C4-2B (cell line): ENCODE measurements around the gene FGD5.
"Not testable (repeated sequence)": the region's sequence is repeated elsewhere in the genome, so short reads cannot be mapped to it uniquely, and the experiment has no call there.

Experiments
- H3K27ac ChIP-seq: fragments of 450-650 bp; 2 replicates; pipeline ENCODE4 v1.5.1; 2017
- ZFX ChIP-seq: fragments of 450-650 bp; IDR thresholded peaks from 2 replicates; pipeline ENCODE4 v1.6.1; 2017
- TF ChIP-seq, protein P1 (sequence below): fragments of 450-650 bp; conservative IDR thresholded peaks from 2 replicates; pipeline ENCODE4 v1.5.1; 2017; ENCODE audit warnings: mild to moderate bottlenecking

Gene FGD5

DNA sequence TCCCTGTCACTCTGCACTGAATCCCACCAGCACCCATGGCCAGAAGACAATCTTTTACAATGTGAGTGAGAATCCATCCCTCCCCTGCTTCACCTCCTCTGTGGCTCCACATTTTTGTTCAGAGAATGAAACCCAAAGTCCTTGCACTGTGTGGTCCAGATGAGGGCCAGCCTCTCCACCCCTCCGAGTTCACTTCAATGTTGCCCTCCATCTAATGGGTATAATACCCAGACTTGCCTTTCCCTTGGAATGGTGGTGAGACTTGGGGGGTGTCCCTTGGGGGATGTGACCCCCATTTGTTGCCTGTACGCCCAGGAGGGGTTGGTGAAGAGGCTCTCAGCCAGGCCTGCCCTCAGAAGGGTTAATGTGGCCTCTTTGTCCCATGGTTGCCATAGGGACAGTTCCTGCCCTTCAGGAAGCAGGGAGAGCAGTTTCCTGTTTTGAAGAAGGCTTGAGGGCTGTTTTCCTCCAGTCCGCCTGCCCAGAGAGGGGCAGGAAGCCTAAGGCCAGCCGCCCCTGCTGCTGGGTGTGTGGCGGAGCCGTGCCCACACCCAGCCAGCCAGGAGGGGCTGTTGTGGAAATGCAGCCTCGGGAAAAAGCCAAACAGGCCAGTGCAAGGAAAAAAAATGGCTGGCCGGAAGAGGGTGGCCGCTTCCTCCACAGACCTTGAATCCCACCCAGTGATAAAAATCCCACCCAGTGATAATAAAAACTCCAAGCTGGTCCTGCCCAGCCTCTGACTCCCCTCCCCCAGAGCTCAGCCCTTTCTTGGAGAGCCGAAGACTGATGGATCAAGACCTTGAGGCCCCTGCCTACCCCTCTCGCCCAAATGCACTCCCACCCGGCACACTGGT, 14.6 kb upstream of the FGD5 start:
- no peak overlapping the region for H3K27ac ChIP-seq
- TF ChIP-seq, protein P1, sequence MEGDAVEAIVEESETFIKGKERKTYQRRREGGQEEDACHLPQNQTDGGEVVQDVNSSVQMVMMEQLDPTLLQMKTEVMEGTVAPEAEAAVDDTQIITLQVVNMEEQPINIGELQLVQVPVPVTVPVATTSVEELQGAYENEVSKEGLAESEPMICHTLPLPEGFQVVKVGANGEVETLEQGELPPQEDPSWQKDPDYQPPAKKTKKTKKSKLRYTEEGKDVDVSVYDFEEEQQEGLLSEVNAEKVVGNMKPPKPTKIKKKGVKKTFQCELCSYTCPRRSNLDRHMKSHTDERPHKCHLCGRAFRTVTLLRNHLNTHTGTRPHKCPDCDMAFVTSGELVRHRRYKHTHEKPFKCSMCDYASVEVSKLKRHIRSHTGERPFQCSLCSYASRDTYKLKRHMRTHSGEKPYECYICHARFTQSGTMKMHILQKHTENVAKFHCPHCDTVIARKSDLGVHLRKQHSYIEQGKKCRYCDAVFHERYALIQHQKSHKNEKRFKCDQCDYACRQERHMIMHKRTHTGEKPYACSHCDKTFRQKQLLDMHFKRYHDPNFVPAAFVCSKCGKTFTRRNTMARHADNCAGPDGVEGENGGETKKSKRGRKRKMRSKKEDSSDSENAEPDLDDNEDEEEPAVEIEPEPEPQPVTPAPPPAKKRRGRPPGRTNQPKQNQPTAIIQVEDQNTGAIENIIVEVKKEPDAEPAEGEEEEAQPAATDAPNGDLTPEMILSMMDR, result no peak
- TF ChIP-seq ZFX, result no peak

DNA sequence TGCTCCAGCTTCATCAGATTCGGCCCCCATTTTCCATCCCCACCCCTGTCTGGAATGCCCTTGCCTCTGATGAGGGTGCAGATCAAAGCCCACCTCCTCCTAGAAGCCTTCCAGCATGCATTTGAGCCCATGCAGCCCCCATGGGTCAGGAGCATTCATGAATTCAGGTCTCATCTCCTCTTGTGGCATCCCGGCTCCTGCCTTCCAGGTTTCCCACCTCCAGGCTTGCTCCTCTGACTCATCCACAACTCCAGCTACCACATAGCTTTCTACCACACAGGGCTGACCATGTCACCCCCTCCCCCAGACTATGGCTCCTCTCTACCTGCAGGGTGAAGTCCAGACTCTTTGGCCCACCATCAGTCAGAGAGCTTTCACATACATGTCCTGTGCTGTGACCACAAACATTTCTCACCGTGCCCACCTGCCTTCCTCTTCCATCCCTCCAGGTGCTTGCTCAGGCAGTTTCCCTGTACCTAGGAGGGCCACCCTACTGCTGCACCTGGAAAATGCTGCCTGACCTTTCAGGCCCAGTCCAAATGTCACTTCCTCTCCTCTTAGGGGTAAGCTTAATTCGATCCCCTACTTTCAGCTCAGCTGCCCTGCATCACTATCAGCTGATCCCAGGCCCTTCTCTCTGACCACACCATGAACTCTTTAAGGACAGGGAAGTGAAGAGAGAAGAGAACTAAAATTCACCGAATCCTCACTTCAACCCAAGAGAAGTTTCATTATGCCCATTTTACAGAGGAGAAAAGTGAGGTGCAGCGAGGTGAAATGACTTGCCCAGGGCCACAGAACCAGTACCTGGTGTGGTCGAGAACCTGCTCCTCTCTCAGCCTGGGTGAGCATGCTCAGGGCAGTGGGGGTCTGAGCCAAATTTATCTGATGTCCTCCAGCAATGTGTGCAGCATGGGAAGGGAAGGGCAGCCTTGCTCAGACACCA, 13.7 kb upstream of the FGD5 start:
- H3K27ac ChIP-seq, result no peak overlapping the region
- TF ChIP-seq, protein P1, result no peak
- TF ChIP-seq ZFX, result no peak

DNA sequence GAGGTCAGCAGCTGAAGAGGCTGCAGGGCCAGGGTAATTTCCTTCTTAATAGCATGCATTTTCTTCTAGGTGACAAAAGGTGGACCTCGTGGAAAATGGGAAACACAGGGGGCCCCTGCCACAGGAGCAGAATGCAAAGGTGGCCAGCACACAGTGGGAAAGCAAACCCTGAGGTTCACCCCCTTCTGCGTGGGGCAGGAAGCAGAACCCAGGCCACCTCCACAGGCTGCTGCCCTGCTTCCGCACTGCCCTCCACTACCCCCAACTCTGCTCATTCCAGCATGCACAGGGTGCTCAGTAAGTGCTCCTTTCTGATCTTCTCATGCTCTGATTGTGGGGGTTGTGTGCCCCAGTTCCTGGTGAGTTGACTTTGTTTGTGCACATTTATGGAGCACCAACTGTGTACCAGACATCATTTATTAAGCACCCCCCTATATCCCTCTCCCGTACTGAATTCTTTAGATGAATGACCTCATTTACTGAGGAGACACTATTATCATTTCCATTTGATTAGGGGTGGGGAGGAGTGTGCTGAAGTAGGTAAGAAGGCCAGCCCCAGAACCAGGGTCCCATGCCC, 12.7 kb upstream of the FGD5 start:
- no peak for TF ChIP-seq ZFX
- TF ChIP-seq, protein P1, result no peak
- H3K27ac ChIP-seq, result no peak overlapping the region

DNA sequence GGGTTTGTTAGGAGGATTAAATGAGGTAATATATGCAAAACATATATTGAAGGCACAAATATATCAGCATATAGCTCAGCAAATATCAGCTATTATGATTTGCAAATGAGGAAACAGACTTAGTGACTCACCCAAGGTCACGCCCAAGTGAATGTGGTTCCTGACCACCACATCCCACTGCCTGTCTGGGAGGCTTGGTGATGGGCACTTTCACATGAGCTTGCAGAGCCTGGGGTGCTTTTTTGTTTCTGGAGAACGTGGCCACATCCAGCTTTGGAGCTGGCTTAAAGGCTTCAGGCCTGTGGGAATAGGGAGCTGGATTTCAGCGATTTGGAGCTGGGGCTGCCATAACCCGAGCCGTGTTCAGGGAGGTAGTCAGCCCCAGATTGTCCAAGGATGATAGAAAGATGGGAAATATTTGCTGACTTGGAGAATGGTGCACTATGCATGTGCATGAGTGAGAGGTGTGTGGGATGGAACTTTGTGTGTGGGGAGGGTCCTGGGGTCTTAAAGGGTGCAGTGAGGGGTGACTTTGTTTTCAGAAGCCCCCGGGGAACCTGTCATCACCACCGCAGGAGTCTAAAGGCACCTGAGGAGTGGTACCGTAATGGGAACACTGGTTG, 12.0 kb upstream of the FGD5 start:
- TF ChIP-seq, protein P1, result no peak
- TF ChIP-seq ZFX, result no peak
- no peak overlapping the region for H3K27ac ChIP-seq

DNA sequence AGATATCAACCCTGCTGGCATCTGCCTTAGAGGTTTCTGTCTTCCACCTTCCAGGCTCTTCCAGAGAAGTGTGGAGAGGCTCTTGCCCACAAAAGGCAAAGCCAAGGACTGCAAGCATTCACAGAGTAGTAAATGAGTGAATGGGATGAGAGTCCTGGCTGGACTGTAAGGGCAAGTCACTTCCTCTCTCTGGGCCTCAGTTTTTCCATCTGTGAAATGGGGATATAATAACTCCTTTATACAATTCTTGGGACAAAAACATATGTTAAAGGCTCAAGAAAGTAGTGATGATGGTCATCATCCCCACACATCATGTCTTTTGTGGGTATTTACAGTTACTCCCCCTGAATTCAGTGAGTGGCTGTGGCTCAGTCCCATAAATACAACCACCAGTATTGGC, 10.7 kb upstream of the FGD5 start:
- no peak overlapping the region for H3K27ac ChIP-seq
- TF ChIP-seq ZFX, result no peak
- TF ChIP-seq, protein P1, result no peak

DNA sequence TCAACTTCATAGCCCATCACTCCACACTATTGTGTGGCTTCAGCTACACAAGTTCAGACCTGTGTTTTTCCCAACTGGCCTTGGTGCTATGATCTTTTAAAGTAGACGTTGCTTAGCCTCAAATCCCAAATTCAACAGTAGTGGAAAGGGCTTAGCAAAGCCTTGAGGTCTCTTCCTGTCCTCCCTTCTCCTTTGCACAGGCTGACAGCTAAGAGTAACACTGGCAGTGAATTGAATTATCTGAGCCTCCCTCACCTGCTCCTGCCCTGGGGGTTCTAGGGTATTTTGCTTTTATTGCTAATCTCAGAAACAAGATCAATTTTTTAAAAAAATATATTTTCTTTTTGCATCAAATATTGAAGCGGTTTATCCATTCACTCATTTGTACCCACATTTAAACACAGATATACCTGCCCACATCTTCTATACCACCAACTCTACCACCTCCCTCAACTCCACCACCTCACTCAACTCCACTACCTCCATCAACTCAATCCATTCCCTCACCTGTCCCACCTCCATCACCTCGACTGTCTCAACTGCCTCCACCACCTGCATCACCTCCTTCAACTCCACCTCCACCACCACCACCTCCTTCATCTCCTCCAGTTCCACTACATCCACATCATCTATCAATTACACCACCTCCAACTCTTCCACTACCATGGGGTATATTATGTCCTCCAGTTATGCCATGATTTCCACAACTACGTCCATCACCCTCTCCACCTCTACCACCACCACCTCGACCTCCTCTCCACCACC, 10.1 kb upstream of the FGD5 start:
- TF ChIP-seq, protein P1, result no peak
- TF ChIP-seq ZFX, result no peak
- no peak overlapping the region for H3K27ac ChIP-seq

DNA sequence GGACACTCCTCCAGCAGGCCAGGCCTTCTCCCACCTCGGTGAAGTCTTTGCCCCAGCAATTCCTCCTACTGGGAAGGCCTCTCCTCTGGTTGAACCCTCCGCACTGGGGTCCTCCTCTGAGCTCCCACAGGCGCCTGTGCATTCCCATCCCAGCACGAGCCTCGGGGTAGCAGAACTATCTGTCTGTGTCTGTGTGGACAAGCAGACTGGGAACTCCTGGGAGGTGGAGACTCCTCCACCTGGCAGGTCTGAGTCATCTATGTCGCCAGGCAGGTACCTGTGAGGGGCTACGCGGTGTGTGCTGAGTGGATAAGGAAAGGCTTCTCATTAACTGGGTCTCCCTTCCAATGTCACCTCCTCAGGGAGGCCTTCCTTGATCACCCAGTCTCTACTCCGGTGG, 9.2 kb upstream of the FGD5 start:
- not testable (repeated sequence) for H3K27ac ChIP-seq
